Caco-2 (cell line): ENCODE results near the gene IPO13. TPM values are rescaled to one million over a fixed set of nuclear protein-coding genes. Genes with fewer than 3 reads are reported as not detected.
A peak's percentile ranks its signal among the peaks of the same experiment; 100 is the strongest.

Experiments
- BruUV-seq: library from RNA; stranded (reverse); fragments of 400-500 nt; replicated peaks from 2 replicates; lab custom pipeline; 2021; lab: Mats Ljungman, UMichigan
- CTCF ChIA-PET: fragments of 300-600 bp; sonication (Branson Sonifier 250); formaldehyde crosslinking; loops from one replicate; lab custom pipeline; 2022; ENCODE audit warnings: antibody characterized with exemption; lab: Charles Lee
- POLR2A ChIA-PET: fragments of 300-600 bp; sonication (Branson Sonifier 250); formaldehyde crosslinking; loops from one replicate; lab custom pipeline; 2022; ENCODE audit warnings: antibody characterized with exemption; lab: Charles Lee
- DNase-seq, 2 experiments: peaks; one replicate each; pipeline versions ENCODE4 v3.0.0 to v3.0.0-alpha.2; 2020 to 2022
- H3K27me3 ChIP-seq: replicated peaks from 2 replicates; pipeline ENCODE4 v1.6.0; 2011; ENCODE audit warnings: low read length; ENCODE audit not compliant: control insufficient read depth, insufficient read depth
- H3K36me3 ChIP-seq: 2 replicates; pipeline ENCODE4 v1.5.1; 2011; ENCODE audit warnings: low read length; ENCODE audit not compliant: control insufficient read depth, insufficient read depth
- H3K4me1 ChIP-seq: fragments of 250-450 bp; sonication (Bioruptor Pico); 2 replicates; pipeline ENCODE4 v1.5.1; 2020; ENCODE audit warnings: mild to moderate bottlenecking
- H3K4me3 ChIP-seq: 2 replicates; pipeline ENCODE4 v1.5.1; 2011; ENCODE audit warnings: low read depth, mild to moderate bottlenecking, control low read depth, low read length
- H3K9me3 ChIP-seq: fragments of 250-450 bp; sonication (Bioruptor Pico); 2 replicates; pipeline ENCODE4 v1.5.1; 2020; ENCODE audit warnings: mild to moderate bottlenecking, moderate library complexity
- H3K27ac Mint-ChIP-seq: one replicate; pipeline ENCODE4 v1.8.0; 2022; ENCODE audit warnings: mixed read lengths; ENCODE audit not compliant: unreplicated experiment
- H3K27me3 Mint-ChIP-seq: one replicate; pipeline ENCODE4 v1.8.0; 2022; ENCODE audit warnings: mixed read lengths; ENCODE audit not compliant: insufficient read depth, unreplicated experiment
- H3K36me3 Mint-ChIP-seq: one replicate; pipeline ENCODE4 v1.8.0; 2022; ENCODE audit warnings: mild to moderate bottlenecking, mixed read lengths; ENCODE audit not compliant: insufficient read depth, unreplicated experiment
- H3K4me1 Mint-ChIP-seq: one replicate; pipeline ENCODE4 v1.8.0; 2022; ENCODE audit warnings: low read depth, mixed read lengths; ENCODE audit not compliant: unreplicated experiment
- H3K4me3 Mint-ChIP-seq: one replicate; pipeline ENCODE4 v1.8.0; 2022; ENCODE audit warnings: mild to moderate bottlenecking, moderate library complexity, mixed read lengths; ENCODE audit not compliant: unreplicated experiment
- H3K9me3 Mint-ChIP-seq: one replicate; pipeline ENCODE4 v1.8.0; 2022; ENCODE audit warnings: mixed read lengths; ENCODE audit not compliant: unreplicated experiment
- intact Hi-C: fragments of 100-400 bp; cut with micrococcal nuclease; formaldehyde crosslinking; loops from one replicate; pipeline ENCODE4 v1.10.0; 2022; ENCODE audit not compliant: unreplicated experiment
- total RNA-seq: library from RNA; stranded (reverse); gene quantifications from 2 replicates; pipeline ENCODE4 v1.2.3, GENCODE V29; 2022
- TF ChIP-seq, protein P1 (sequence below), 2 experiments: fragments of 200-600 bp in 1 of 2; IDR thresholded peaks; 1 replicate in 1 of 2; 2 replicates in 1 of 2; pipeline versions ENCODE4 v1.5.1 to v1.8.0; 2011 to 2022; ENCODE audit warnings: antibody characterized with exemption in 1 of 2, control low read depth in 1 of 2, inconsistent platforms in 1 of 2, low read depth in 1 of 2, low read length in 1 of 2, mild to moderate bottlenecking in 1 of 2, moderate library complexity in 1 of 2; ENCODE audit not compliant: insufficient read depth in 1 of 2, severe bottlenecking in 1 of 2, unreplicated experiment in 1 of 2

Gene IPO13
- total RNA-seq, 1 experiment from 2014 or later, result 14.1 TPM

DNA sequence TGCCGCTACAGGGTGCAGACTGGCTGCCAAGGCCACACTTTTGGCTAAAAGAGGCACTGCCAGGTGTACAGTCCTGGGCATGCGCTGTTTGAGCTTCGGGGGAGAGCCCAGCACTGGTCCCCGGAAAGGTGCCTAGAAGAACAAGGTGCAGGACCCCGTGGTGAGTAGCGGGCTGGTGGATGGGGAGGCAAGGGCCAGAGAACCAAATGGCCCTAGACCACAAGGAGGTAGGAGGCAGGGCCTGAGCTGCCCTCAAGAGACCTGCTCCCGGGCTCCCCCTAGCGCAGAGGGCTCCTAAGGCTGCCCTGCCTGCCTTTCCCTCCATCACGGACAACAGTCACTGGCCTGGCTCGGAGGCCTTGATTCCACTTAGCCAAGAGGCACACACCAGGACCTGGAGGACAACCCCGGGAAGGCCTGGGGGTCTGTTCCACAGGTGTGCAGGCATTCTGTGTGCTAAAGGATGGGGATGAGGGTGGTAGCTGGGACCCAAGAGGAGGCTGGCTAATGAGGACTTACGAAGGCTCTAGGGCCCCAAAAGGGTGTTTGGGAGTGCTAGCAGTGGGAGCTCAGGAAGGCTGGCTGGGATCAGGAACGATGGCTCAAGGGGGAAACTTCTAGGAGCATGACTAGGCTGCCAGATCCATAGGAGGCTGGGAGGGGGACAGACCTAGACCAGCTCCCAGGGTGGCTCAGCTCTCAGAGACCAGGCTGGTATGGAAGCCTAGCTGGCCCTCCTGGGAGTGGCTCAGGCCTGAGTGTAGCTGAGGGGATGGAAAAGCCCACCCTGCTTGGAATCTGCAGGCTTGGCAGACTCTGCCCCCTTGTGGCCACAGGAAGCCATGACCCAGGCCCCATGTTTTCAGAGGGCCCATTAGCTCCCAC lies 12.4 kb upstream of the IPO13 start:
- no peaks in the 10 kb centered on the region for H3K9me3 ChIP-seq
- no peaks in the 10 kb centered on the region for H3K4me1 Mint-ChIP-seq
- ChIA-PET CTCF (interaction anchor here (0.6 to 3.5 kb wide), 17 partner anchors 9 to 1104 kb away, joined by 3 to 66 read pairs (median 4); partner anchors contain the start of genes ATP6V0B, DPH2, IPO13 and KDM4A), POLR2A (no interaction called here)
- no peaks in the 10 kb centered on the region for H3K27me3 Mint-ChIP-seq
- peak; percentile 59 to 63 for DNase-seq
- peak overlapping the region; percentile 61 for H3K4me3 Mint-ChIP-seq
- no peaks in the 10 kb centered on the region for H3K9me3 Mint-ChIP-seq
- no peaks in the 10 kb centered on the region for H3K36me3 Mint-ChIP-seq
- H3K4me1 ChIP-seq, result peaks cover 9% of the 10 kb centered on the region
- no peaks in the 10 kb centered on the region for H3K36me3 ChIP-seq
- BruUV-seq, result no TSS peak
- intact Hi-C loops, result loop anchor here (1.0 kb wide), 2 partner anchors 171 to 405 kb away; no protein-coding TSS in a partner anchor
- H3K27me3 ChIP-seq, result no peaks in the 10 kb centered on the region
- no peak overlapping the region for H3K27ac Mint-ChIP-seq
- TF ChIP-seq, protein P1, sequence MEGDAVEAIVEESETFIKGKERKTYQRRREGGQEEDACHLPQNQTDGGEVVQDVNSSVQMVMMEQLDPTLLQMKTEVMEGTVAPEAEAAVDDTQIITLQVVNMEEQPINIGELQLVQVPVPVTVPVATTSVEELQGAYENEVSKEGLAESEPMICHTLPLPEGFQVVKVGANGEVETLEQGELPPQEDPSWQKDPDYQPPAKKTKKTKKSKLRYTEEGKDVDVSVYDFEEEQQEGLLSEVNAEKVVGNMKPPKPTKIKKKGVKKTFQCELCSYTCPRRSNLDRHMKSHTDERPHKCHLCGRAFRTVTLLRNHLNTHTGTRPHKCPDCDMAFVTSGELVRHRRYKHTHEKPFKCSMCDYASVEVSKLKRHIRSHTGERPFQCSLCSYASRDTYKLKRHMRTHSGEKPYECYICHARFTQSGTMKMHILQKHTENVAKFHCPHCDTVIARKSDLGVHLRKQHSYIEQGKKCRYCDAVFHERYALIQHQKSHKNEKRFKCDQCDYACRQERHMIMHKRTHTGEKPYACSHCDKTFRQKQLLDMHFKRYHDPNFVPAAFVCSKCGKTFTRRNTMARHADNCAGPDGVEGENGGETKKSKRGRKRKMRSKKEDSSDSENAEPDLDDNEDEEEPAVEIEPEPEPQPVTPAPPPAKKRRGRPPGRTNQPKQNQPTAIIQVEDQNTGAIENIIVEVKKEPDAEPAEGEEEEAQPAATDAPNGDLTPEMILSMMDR (IDR thresholded peaks at IDR 0.05; ENCODE audit: insufficient read depth in 1 of 2, low read depth in 1 of 2, low read length in 1 of 2, severe bottlenecking in 1 of 2, unreplicated experiment in 1 of 2), result peak; percentile 61 to 72
- H3K4me3 ChIP-seq, result no peak overlapping the region

DNA sequence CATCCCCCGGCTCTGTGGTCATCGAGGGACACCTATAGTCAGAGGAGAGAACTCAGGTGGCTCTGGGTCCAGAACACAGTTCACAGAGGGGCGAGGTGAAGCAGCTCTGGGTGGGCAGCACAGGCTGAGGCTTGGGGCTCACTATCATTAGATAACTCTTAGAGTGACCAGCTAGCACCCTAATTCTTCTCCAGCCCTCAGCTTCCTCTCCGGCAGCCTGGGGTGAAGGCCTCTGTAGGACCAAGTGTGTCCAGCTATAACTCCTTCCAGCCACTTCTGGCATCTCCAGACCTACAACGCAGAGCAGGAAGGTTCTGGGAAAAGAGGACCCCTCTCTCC lies 11.8 kb upstream of the IPO13 start:
- Mint-ChIP-seq H3K4me3 (no peak overlapping the region), H3K27ac (no peak overlapping the region), H3K4me1 (no peaks in the 10 kb centered on the region), H3K9me3 (no peaks in the 10 kb centered on the region), H3K27me3 (no peaks in the 10 kb centered on the region), H3K36me3 (no peaks in the 10 kb centered on the region)
- intact Hi-C loops, result loop anchor here (1.0 kb wide), 2 partner anchors 172 to 406 kb away; no protein-coding TSS in a partner anchor
- H3K4me1 ChIP-seq, result peaks cover 9% of the 10 kb centered on the region
- no peak overlapping the region for H3K4me3 ChIP-seq
- DNase-seq, result no peak
- BruUV-seq, result no TSS peak
- no peaks in the 10 kb centered on the region for H3K9me3 ChIP-seq
- POLR2A ChIA-PET, result no interaction called here
- H3K27me3 ChIP-seq, result no peaks in the 10 kb centered on the region
- CTCF ChIA-PET, result interaction anchor here (0.6 to 3.5 kb wide), 16 partner anchors 8 to 1104 kb away, joined by 3 to 66 read pairs (median 4); partner anchors contain the start of genes ATP6V0B, DPH2, IPO13 and KDM4A
- TF ChIP-seq, protein P1 (IDR thresholded peaks at IDR 0.05; ENCODE audit: insufficient read depth in 1 of 2, low read depth in 1 of 2, low read length in 1 of 2, severe bottlenecking in 1 of 2, unreplicated experiment in 1 of 2), result no peak
- H3K36me3 ChIP-seq, result no peaks in the 10 kb centered on the region

DNA sequence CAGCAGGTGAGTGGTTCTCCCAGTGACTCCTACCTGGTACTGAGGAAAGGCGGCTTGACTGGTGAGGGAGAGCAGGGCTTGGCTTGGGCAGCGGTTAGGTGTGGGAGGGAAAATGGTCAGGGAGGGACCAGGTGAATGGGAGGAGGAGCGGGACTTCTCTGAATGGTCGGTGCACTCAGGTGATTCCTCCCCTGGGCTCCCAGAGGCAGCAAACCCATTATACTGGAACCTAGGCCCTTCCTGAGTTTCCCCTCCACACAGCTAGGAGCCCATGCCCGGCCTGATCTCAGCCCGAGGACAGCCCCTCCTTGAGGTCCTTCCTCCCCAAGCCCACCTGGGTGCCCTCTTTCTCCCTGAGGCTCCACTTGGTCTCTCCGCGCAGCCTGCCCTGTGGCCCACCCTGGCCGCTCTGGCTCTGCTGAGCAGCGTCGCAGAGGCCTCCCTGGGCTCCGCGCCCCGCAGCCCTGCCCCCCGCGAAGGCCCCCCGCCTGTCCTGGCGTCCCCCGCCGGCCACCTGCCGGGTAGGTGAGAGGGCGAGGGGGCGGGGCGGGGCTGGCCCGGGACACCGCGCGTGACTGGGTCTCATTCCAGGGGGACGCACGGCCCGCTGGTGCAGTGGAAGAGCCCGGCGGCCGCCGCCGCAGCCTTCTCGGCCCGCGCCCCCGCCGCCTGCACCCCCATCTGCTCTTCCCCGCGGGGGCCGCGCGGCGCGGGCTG lies 10.9 kb upstream of the IPO13 start:
- Mint-ChIP-seq H3K27ac (no peak overlapping the region), H3K4me1 (no peaks in the 10 kb centered on the region)
- CTCF ChIA-PET, result interaction anchor here (0.9 to 3.5 kb wide), 5 partner anchors 10 to 406 kb away, joined by 3 to 66 read pairs (median 4); partner anchors contain the start of gene IPO13

More for the DNA sequence above, 10.9 kb upstream of the IPO13 start:
- POLR2A ChIA-PET, result no interaction called here
- no peak for DNase-seq
- H3K4me3 Mint-ChIP-seq, result peak overlapping the region; percentile 79
- no peaks in the 10 kb centered on the region for H3K27me3 Mint-ChIP-seq
- Histone ChIP-seq H3K9me3 (no peaks in the 10 kb centered on the region), H3K36me3 (no peaks in the 10 kb centered on the region), H3K4me3 (peak overlapping the region; percentile 53), H3K27me3 (no peaks in the 10 kb centered on the region), H3K4me1 (peaks cover 9% of the 10 kb centered on the region)
- no peaks in the 10 kb centered on the region for H3K36me3 Mint-ChIP-seq
- H3K9me3 Mint-ChIP-seq, result no peaks in the 10 kb centered on the region
- TF ChIP-seq, protein P1 (IDR thresholded peaks at IDR 0.05; ENCODE audit: insufficient read depth in 1 of 2, low read depth in 1 of 2, low read length in 1 of 2, severe bottlenecking in 1 of 2, unreplicated experiment in 1 of 2), result no peak
- intact Hi-C loops, result no loop called here
- BruUV-seq, result no TSS peak
